ENCODE results near the gene PHF23.
"Not testable (repeated sequence)": the region's sequence is repeated elsewhere in the genome, so short reads cannot be mapped to it uniquely, and the experiment has no call there.

The PHF23 gene

GRCh38 chr17:7249830-7250229 lies 10.6 kb upstream of the PHF23 start:
- no peak for DNase-seq (ENCODE audit: low read depth in 2 of 2)
- no peak for TF ChIP-seq CTCF (IDR thresholded peaks at IDR 0.05; ENCODE audit: low read depth, low read length)
- peak overlapping the region; percentile 83 to 89 for H3K4me3 ChIP-seq (replicated peaks in 1 of 2; ENCODE audit: low read depth in 2 of 2, low read length in 2 of 2)

- TF ChIP-seq CTCF (IDR thresholded peaks at IDR 0.05; ENCODE audit: low read depth, low read length) = no peak
- H3K4me3 ChIP-seq (replicated peaks in 1 of 2; ENCODE audit: low read depth in 2 of 2, low read length in 2 of 2) = no peak overlapping the region
- DNase-seq (ENCODE audit: low read depth in 2 of 2) = no peak
These were observed 10.0 kb upstream of the PHF23 start for GRCh38 chr17:7249214-7249613.

- TF ChIP-seq CTCF (IDR thresholded peaks at IDR 0.05; ENCODE audit: low read depth, low read length) = no peak
- DNase-seq (ENCODE audit: low read depth in 2 of 2) = no peak
- H3K4me3 ChIP-seq (replicated peaks in 1 of 2; ENCODE audit: low read depth in 2 of 2, low read length in 2 of 2) = no peak overlapping the region
These were observed 9.5 kb upstream of the PHF23 start for GRCh38 chr17:7248796-7249195.

- DNase-seq (ENCODE audit: low read depth in 2 of 2) = no peak
- H3K4me3 ChIP-seq (replicated peaks in 1 of 2; ENCODE audit: low read depth in 2 of 2, low read length in 2 of 2) = no peak overlapping the region
- TF ChIP-seq CTCF (IDR thresholded peaks at IDR 0.05; ENCODE audit: low read depth, low read length) = no peak
These were observed 7.5 kb upstream of the PHF23 start for GRCh38 chr17:7246779-7247178.

GRCh38 chr17:7243838-7244237 lies 4.6 kb upstream of the PHF23 start:
- H3K4me3 ChIP-seq (replicated peaks in 1 of 2; ENCODE audit: low read depth in 2 of 2, low read length in 2 of 2); DNase-seq (ENCODE audit: low read depth in 2 of 2): not testable (repeated sequence)

GRCh38 chr17:7243453-7243729 lies 4.1 kb upstream of the PHF23 start:
- H3K4me3 ChIP-seq (replicated peaks in 1 of 2; ENCODE audit: low read depth in 2 of 2, low read length in 2 of 2) = peak overlapping the region; percentile 76 to 95
- no peak for DNase-seq (ENCODE audit: low read depth in 2 of 2)
- no peak for TF ChIP-seq CTCF (IDR thresholded peaks at IDR 0.05; ENCODE audit: low read depth, low read length)

GRCh38 chr17:7242717-7243452 lies 3.6 kb upstream of the PHF23 start:
- no peak for TF ChIP-seq CTCF (IDR thresholded peaks at IDR 0.05; ENCODE audit: low read depth, low read length)
- DNase-seq (ENCODE audit: low read depth in 2 of 2) = peak; percentile 98
- peak overlapping the region; percentile 76 to 95 for H3K4me3 ChIP-seq (replicated peaks in 1 of 2; ENCODE audit: low read depth in 2 of 2, low read length in 2 of 2)
